GOT3 (cell line): Measurements from ENCODE around the gene OLFML2A.
"Not testable (repeated sequence)": the region's sequence is repeated elsewhere in the genome, so short reads cannot be mapped to it uniquely, and the experiment has no call there.

ENCODE experiments used
- DNase-seq: peaks from one replicate; lab custom pipeline; 2025; ENCODE audit warnings: mixed read lengths; lab: John Stamatoyannopoulos, UW

Gene OLFML2A

DNA sequence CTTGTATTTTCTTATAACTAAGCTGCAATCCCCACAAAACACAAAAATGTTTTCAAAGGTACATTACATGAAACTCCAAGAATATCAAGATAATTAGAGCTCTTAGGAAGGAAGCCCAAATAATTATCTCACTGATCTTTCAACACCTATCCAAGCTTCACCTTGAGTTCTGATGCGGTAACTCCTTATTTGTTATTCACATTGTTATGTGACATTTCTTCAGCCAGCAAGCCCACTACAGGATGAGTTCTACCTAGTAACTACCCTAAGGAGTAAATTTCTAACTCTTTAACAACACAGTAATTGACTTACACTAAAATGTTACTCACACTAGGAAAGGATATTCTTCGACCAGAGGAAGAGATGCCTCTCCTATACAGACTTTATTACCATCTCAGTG, 15.7 kb upstream of the OLFML2A start:
- DNase-seq, result no peak

DNA sequence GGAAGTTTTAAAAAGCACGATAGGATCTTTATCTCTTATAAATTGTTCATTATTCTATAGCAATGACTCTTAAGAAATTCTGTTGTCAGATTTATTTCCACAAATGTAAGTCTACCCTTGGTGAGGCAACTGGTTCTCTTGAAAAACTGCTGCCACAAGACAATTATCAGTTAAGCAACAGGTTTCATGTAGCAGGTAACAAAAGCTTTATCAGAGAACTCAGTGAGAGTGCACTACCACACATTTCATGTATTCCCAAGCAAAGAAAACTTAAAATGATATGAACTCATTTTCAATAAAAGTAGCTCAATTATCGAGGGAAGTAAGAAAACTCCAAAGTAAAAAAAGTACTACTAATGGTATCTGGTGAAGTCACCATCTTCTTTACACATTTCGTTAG, 15.2 kb upstream of the OLFML2A start:
- no peak for DNase-seq

DNA sequence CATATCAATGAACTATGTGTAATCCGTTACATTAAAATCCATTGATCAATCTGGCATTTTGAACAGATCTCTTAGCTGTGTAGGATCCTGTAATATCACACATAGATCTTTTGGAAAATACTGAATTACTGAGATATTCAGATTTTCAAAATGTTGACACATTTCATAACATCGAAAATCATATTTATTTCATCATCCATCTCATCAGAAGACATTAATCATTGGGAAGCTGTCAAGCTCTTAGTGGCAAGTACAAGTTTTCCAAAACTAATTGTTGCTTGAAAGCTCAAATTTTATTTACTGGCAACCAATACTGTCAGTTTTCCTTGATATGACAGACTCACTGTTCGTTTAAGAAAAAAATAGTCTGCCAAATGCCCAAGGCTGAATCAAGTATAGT, 14.3 kb upstream of the OLFML2A start:
- DNase-seq, result no peak

DNA sequence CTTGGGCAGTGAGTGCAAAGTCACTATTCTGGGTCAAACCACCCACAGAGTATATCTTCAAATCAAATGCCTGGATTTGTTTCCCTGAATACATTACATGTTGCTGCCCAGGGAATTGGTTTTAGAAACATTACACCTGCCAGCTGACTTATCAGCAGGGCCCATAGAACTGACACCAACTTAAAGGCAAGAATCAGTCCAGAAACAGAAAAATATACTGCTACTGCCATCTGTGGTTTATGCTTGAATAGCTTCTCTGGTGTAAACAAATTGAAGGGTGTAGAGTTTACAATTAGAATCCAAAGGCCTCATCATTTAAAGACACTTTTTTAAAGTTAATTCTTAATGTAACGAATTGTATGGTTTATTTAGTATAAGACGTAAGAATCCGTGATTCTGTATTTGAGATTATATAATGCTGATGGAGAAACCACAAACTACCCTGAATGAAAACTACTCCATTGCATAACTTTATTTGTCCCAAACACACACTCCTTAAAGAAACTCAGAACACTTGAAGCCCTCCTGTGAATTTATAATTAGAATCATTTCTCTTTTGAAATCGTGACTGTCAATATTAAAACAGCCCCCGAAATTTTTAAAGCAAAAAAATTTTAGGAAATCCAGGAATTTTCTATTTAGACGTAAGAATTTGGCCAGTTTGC, 12.0 kb upstream of the OLFML2A start:
- DNase-seq, result no peak

DNA sequence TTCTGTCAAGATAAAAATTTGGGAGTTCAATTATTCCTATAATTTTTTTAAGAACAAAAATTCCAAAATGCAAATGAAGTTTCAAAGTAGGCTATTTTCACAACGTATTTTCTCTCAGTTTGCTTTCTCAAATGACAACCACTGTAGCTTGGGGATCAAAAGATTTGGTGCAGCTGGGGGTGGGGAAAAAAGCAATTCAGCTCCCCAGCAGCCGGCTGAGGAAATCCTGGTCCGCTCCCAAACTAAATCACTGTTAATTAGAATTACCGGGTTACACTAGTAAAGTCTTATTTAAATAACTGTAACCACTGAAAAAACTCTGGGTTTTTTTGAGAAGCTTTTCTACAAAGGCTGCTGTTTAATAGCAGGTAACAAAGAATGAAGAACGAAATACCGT, 11.5 kb upstream of the OLFML2A start:
- no peak for DNase-seq

DNA sequence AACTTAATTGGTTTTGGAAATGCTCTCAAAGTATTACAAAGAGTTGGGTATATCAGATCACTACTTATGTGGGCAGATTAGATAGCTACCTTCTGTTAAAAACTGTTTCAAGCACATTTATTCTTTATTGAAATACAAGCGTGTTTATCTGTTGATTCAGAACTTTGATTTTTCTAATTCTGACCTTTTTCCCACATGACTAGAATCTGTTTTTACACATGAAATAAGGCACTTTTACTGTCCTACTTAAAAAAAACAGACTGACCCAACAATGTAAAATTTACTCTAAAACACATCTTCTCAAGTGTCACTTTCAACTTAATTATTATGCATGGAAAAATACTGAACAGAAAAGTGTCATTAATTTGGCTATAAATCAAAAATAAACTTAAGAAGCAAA, 10.6 kb upstream of the OLFML2A start:
- no peak for DNase-seq

DNA sequence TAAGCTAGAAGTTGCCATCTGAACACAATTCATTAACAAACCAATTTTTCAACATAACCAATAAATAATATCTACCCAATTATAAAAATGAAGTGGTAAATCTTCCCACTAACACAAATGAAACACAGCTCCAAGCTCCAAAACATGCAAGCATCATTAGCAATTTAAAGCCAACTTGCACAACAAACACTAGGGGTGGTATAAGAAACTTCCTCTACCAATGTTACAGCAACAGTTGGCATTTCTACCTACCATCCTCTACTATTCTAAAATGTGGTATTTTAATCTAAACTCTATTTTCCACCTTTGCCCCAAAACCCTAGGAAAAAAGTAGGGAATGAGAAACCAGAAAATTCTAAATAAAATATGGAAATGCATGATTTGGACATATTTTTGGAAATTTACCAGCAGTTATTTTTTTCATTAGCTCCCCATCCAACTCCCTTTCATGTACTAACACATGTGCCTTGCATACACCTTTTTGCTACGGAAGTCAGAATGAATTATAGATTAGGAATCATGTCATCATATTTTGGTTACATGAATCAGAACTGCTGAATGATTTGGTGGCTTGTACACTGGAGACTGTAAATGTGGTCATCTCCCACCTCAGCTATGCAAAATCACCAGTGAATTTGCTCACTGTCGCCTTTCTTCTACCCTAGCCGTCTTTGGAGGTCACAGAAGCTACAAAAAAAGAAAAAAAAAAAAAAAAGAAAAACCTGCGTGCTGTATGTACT, 9.9 kb upstream of the OLFML2A start:
- no peak for DNase-seq

DNA sequence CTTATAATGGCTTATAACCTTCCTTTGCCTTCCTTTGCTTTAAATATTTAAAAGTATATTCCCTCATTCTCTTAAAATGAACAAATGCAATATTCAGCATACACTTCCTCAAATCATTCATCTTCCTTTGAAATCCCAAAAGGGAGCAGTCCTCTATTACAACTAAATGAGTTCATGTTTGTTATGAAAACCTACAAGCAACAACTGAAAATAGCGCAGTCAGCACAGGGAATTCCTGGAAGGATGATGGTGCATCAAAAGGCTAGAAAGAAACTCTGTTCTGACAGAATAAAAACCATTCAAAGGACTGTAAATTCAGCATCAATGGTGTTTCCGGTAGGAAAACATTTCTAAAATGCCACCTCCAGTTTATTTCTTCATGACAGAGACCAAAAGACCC, 9.1 kb upstream of the OLFML2A start:
- DNase-seq, result no peak

DNA sequence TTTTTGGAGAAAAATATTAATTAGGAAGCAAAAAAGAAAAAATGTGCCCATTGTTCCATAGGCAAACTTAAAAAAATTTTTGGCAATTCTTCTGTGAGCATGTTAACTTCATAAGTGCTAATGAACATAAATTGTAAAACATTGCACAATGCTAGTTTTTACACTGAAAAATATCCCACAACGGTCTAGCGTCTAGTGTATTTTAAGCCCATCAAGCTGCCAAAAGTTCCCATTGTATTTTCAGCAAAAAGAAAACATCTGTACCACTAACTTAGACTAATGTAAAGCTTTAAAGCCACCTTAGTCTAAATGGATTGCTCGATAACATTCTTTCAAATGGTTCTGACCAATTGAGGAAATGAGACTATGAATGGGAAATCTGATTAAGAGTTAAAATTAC, 8.6 kb upstream of the OLFML2A start:
- no peak for DNase-seq

DNA sequence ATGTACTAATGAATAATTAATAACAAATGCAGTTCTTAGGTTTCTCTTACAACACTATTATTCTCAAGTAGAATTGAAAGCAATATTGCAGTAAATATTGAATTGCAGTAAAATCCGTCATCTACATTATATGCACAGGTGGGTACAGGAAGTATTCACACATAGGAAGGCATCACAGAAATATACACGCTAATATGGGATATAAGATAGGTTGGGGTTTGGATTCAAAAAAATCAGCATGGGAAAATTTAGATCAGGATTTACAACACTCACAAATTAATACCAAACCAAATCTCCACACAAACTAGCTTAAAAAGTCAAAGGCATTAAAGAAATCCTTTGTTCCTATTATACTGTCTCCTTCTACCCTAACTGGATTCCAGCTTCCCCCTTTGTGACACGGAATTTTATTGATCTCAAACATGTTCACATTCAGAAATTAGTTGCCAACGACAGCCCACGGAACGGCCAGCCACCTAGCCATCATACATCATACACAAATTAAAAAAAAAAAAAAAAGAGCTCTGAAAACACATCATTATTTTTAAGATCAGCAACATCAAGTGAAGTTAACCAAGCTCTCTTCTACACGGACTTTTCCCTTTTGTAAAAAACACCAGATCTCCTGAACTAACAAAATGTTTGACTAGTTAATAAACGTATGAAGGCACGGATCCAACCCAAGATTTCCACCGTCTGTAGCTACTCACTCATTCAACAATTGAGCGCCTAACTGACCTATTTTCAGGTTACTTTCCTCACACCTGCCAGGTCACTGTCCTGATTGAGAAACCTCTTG, 8.0 kb upstream of the OLFML2A start:
- DNase-seq, result no peak

DNA sequence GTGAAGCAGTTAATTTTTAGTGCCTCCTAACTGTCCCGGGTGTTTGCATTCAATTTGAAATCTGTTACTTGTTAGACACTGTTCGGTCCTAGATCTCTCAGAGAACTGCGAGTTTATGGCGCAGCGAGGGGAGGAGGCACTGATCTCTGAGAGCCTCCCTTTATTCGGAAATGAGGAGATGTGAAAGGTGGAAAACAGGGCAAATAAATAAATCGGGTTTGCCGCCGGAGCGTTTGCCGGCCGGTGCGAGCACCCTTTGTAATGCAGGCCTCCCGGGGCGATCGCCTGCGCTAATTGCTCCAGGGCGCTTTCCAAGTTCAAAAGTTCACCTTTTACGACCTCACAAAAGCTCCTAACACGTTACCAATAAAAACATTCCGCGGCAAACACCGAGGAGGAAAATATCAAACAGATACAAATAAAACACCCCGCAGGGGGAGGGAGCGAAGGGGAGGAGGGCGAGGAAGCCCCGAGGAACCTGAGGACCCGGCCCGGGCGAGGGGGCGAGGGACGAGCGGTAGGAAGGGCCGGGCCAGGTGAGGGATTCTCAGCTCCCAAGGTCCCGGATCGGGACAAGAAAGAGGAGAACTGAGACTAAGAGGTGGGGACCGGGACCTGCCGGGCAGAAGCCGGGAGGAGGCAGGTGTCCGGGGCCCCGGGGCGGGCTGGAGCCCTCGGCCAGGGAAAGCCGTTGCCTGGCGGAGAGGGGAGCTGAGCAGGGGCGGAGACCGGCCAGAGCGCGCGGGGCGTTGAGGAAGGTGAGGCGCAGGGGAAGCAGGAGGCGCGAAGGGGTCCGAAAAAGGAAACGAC, 7.2 kb upstream of the OLFML2A start:
- DNase-seq, result no peak

DNA sequence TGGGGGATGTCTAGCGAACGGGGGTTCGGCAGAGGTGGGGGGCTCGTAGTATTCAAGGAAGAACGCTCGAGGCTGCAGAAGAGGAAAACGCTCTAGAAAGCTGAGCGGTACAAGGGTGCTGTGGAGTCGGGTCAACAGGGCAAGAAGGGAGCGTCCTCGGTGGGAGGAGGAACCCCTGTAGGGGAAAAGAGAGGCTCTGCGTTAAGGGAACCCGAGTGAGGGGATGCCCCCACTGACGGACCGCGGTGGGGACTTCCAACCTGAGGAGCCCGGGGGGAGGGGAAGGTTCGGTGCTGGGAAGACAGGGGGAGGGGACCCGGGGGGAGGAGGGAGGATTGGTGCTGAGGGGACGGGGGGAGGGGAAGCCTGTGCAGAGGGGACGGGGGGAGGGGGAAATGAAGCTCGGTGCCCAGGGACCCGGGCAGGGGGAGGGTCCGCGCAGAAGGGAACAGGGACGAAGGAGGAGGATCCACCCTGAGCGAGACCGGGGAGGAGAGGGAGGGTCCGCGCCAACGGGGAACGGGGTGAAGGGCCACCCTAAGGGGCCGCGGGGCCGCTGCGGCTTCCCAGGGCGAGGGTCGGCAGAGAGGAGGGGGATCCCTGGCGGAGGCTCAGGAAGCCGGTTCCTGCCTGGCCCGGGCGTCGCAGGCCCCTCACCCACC, 6.4 kb upstream of the OLFML2A start:
- no peak for DNase-seq

DNA sequence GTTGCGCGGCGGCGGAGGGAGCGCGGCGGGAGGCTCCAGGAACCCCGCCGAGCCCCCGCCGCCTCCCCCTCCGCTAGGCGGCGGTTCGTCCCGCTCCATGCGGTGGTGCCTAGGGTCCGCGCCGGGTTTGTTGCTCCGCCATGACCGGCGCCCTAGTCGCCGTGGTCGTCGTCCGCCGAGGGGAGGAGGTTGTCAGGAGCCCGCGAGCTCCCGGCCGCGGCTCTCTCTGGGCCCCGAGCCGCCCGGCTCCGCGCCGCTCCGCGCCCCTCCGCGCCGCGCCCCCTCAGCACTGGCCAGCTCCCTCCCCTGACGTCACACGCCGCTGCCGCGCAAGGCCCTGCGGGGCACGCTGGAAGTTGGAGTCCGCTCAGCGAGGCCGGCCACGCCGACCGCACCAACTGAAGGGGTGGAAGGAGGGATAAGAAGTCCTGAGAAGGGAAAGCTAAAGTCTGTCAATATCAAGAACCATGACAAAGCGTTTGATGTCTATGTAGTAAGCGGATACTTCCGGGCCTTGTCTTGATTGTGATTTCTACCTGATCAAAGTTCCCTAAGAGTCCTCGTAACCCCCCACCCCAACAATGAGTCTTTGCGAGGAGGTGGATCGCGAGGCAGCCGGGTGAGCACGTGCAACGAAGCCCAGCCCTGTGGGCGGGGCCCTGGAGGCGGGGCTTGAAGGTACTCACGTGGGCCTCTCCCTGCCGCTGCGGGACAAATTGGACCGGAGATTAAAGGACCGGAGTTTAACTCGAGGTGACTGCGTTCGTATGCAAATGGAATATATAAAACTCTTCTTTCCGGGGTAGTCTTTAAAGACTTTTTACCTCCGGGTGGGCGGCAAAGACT, 5.7 kb upstream of the OLFML2A start, which contains the start of gene NR6A1:
TSS of gene NR6A1 (minus strand) at position 291 of the 846 bp plus-strand sequence.
- peak; percentile 58 for DNase-seq

DNA sequence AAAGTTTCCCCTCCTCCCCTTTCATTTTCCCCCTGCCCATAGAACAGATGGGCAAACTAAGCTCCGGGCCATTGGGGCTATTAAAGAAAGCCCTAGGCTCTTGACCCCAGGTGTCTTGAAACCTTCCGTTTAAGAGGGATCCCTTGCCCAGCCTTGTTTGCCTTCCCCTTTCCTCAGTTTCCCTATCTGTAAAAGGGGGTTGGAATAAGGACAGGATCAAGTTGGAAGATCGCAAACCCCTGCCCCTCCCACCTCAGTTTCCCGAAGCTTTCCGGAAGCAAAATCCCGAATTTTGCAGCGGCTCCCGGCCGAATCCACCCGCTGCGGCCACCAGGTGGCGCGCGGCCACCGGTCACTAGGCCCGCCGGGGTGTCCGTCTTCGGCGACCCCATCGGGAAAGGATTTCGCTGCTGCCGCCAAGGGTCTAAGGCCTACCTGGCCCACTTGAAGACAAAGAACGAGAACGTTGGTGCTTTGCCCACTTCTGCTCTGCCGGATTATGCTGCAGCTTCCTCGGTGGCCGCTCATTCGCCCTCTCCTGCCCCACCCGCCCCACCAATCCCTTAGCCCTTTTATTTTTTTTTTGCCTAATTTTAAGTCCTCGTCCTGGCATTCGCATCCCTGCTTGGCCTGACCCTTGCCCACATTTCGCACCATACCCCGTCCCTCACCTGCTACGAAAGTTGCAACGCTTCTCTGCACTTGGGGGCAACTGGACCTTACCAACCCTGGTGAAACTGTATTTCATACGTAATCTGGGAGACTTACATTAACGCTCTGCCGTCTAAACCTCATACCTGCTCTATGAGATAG, 4.9 kb upstream of the OLFML2A start:
- peak; percentile 6 for DNase-seq

DNA sequence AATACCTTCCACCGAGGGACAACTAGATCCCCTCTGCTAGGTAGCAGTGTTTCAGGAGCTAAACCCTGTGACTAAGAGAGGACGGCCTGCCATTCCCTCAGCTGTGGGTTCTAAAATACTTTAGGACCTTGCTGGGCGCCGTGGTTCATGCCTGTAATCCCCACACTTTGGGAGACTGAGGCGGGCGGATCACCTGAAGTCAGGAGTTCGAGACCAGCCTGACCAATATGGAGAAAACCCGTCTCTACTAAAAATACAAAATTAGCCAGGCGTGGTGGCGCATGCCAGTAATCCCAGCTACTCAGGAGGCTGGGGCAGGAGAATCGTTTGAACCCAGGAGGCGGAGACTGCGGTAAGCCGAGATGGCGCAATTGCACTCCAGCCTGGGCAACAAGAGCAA, 4.1 kb upstream of the OLFML2A start:
- not testable (repeated sequence) for DNase-seq

DNA sequence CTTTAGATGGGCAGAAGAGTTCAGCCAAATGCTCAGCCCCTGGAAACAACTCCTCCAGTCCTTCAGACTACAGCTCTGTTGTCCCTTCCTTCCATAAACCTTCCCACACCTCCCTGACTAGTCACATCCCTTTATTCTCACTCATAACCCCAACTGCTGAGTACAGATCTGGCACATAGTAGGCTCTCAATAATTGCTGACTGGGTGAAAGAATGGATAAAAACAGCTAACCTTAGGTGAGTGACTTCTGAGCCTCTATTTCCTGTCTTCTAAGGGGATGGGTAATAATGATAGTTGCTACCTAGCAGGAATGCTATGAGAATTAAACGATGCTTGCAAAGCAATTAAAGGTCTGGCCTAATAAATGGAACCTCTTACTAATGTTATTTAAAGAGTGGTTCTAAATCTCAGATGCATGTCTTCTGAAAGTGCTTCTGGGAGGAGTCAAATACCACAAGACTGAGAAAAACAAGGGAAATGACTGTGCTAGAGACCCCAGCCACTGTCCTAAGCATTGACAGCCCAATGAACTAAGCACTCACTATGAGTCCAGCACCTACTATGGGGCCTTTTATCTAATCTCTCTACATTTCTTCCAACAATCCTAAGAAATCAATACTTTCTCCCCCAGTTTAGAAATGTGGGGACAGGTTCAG, 3.3 kb upstream of the OLFML2A start:
- DNase-seq, result no peak

DNA sequence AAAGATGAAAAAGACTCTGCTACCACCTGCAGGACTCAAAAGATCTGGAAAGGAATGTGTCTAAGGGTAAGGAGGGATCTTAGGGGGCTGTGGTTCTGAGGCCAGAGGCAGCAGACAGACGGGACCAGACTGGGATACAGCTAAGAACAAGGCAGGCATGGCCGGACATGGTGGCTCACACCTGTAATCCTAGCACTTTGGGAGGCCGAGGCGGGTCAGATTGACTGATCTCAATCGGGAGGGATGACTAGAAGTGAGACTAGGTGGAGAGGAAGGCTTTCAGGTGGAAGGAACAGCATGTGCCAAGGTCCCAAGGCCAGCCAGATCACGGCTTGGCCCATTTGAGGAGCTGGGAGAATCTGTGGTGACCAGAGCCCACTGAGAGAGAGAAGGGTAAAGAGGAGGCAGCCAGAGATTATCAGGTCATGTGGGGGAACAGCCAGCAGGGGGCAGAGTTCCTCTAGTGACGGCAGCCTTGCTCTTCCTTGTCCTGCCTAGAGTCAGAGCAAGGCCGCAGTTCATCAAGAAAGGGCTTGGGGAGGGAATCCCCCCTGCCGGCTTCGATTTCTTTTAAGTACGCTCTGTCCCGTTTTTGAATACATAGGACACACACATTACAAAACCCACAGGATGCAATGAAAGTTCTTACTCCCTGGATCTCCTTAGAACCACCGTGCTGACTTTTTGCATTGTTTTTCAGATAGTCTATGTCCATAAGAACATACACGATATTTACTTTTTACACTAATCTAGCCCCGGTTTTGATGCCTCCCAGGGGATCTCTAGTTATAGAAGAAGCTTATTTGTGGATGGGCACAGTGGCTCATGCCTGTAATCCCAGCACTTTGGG, 2.6 kb upstream of the OLFML2A start:
- no peak for DNase-seq

DNA sequence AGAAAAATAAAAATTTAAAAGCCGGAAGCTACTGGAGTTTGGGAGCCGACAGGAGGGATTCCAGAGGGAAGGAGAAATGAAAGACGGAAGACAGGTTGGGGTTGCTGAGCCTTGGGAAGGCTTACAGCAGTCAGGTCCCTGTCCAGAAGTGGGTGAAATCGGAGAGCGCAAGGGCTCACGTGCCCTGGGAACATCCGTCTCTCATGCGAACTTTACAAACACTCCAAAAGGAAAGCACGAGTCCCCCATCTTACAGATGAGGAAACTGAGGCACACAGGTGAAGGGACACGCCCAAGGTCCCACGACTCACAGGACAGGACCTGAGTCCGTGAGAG, 347 bp upstream of the OLFML2A start:
- DNase-seq, result no peak
